PC-9 (cell line): ENCODE measurements around the gene WNT7A.

Source experiments
- CTCF ChIP-seq: fragments of 200-600 bp; sonication (generic); conservative IDR thresholded peaks from 2 replicates; pipeline ENCODE4 v1.6.1; 2017; ENCODE audit warnings: mixed run types, antibody characterized with exemption, mild to moderate bottlenecking, moderate library complexity
- EZH2 ChIP-seq: fragments of 200-600 bp; sonication (generic); IDR thresholded peaks from 2 replicates; pipeline ENCODE4 v1.8.0; 2017; ENCODE audit warnings: antibody characterized with exemption, low read depth

GRCh38 chr3:13841141-13841540, 38.7 kb downstream of the WNT7A start:
- TF ChIP-seq EZH2: no peak
- TF ChIP-seq CTCF: no peak
